Endothelial cell of umbilical vein (primary cell): ENCODE measurements around the gene EXOC6.

Experiments used
- CTCF ChIP-seq, 2 donors: IDR thresholded peaks; 1 replicate in 1 of 2; 2 replicates in 1 of 2; pipeline ENCODE4 v1.5.1; 2011; ENCODE audit warnings: low read length in 2 of 2, mild to moderate bottlenecking in 2 of 2, moderate library complexity in 2 of 2, control low read depth in 1 of 2, inconsistent platforms in 1 of 2, low read depth in 1 of 2; ENCODE audit not compliant: insufficient read depth in 1 of 2; ENCODE audit errors: extremely low read depth in 1 of 2
- EZH2 ChIP-seq: IDR thresholded peaks from 2 replicates; pipeline ENCODE4 v1.6.1; 2012; ENCODE audit warnings: borderline replicate concordance, low read depth, mild to moderate bottlenecking, moderate library complexity, low read length, inconsistent platforms; ENCODE audit not compliant: severe bottlenecking
- GATA2 ChIP-seq: IDR thresholded peaks from 2 replicates; pipeline ENCODE4 v1.7.0; 2011; ENCODE audit warnings: low read depth, mild to moderate bottlenecking, moderate library complexity, mixed read lengths, low read length; ENCODE audit not compliant: insufficient read length, insufficient read depth
- MAX ChIP-seq: IDR thresholded peaks from 2 replicates; pipeline ENCODE4 v1.6.1; 2011; ENCODE audit not compliant: insufficient read depth, insufficient read length
- MYC ChIP-seq: IDR thresholded peaks from one replicate; pipeline ENCODE4 v1.6.1; 2011; ENCODE audit warnings: mild to moderate bottlenecking, low read depth, low read length
- POLR2A ChIP-seq: IDR thresholded peaks from 2 replicates; pipeline ENCODE4 v1.6.1; 2012; ENCODE audit warnings: low read depth, mild to moderate bottlenecking, control low read depth, low read length
- POLR2AphosphoS5 ChIP-seq: IDR thresholded peaks from 2 replicates; pipeline ENCODE4 v1.6.1; 2012; ENCODE audit warnings: low read depth, mild to moderate bottlenecking, control low read depth, low read length, moderate library complexity; ENCODE audit not compliant: insufficient read depth

GRCh38 chr10:92901819-92902251 is 53.5 kb downstream of the EXOC6 start:
- TF ChIP-seq CTCF (IDR thresholded peaks at IDR 0.05; ENCODE audit: extremely low read depth in 1 of 2, insufficient read depth in 1 of 2, low read depth in 1 of 2, low read length in 2 of 2) (no peak), POLR2A (no peak), EZH2 (no peak), POLR2AphosphoS5 (no peak), MYC (no peak), GATA2 (no peak), MAX (no peak)
